SK-N-MC (cell line): Measurements from ENCODE around the gene GNG12.

ENCODE experiments used
- DNase-seq: peaks from one replicate; pipeline ENCODE4 v3.0.0-alpha.2; 2011; ENCODE audit warnings: low read depth, low spot score
- H3K27ac ChIP-seq: fragments of 200-600 bp; sonication (generic); 2 replicates; pipeline ENCODE4 v1.5.1; 2016; ENCODE audit warnings: mixed run types
- H3K36me3 ChIP-seq: fragments of 200-600 bp; sonication (generic); 2 replicates; pipeline ENCODE4 v1.6.1; 2017; ENCODE audit warnings: antibody characterized with exemption, low read length, mixed read lengths; ENCODE audit not compliant: insufficient read depth
- H3K4me3 ChIP-seq: fragments of 200-600 bp; sonication (generic); 2 replicates; pipeline ENCODE4 v1.5.1; 2016
- H3K9ac ChIP-seq: fragments of 200-600 bp; sonication (generic); 2 replicates; pipeline ENCODE4 v1.8.0; 2017; ENCODE audit warnings: mixed run types, mixed read lengths; ENCODE audit not compliant: insufficient read length
- H3K9me3 ChIP-seq: fragments of 200-600 bp; sonication (generic); 2 replicates; pipeline ENCODE4 v1.6.1; 2017; ENCODE audit warnings: low read depth, mild to moderate bottlenecking, antibody characterized with exemption, low read length, moderate library complexity, mixed read lengths
- EZH2 ChIP-seq: fragments of 200-600 bp; sonication (generic); IDR thresholded peaks from one replicate; pipeline ENCODE4 v1.6.1; 2017; ENCODE audit warnings: antibody characterized with exemption
- FOXP2 ChIP-seq: optimal IDR thresholded peaks from 2 replicates; pipeline ENCODE3; 2011; ENCODE audit warnings: mild to moderate bottlenecking, moderate library complexity; ENCODE audit not compliant: insufficient read depth; ENCODE audit errors: extremely low read length, control extremely low read depth
- POLR2AphosphoS5 ChIP-seq: IDR thresholded peaks from 2 replicates; pipeline ENCODE4 v1.6.1; 2012; ENCODE audit warnings: mild to moderate bottlenecking, low read depth, low read length, borderline replicate concordance

Gene GNG12

GRCh38 chr1:67788238-67788790, 45.0 kb downstream of the GNG12 start:
- Histone ChIP-seq H3K36me3 (no peaks in the 10 kb centered on the region), H3K4me3 (no peak overlapping the region), H3K9ac (no peak overlapping the region), H3K9me3 (no peaks in the 10 kb centered on the region), H3K27ac (no peak overlapping the region)
- DNase-seq = no peak
- TF ChIP-seq EZH2 (no peak), POLR2AphosphoS5 (no peak), FOXP2 (no peak)

- DNase-seq = no peak
- no peak overlapping the region for H3K4me3 ChIP-seq
- H3K9ac ChIP-seq = no peak overlapping the region
- TF ChIP-seq FOXP2 (no peak), EZH2 (no peak), POLR2AphosphoS5 (no peak)
- no peak overlapping the region for H3K27ac ChIP-seq
- no peaks in the 10 kb centered on the region for H3K9me3 ChIP-seq
- H3K36me3 ChIP-seq = no peaks in the 10 kb centered on the region
These were observed 45.5 kb downstream of the GNG12 start for GRCh38 chr1:67787746-67788145.

- H3K27ac ChIP-seq = no peak overlapping the region
- no peaks in the 10 kb centered on the region for H3K36me3 ChIP-seq
- no peak overlapping the region for H3K4me3 ChIP-seq
These were observed 47.2 kb downstream of the GNG12 start for GRCh38 chr1:67785847-67786753.

GRCh38 chr1:67784545-67785186, 48.6 kb downstream of the GNG12 start:
- DNase-seq = no peak
- Histone ChIP-seq H3K9ac (no peak overlapping the region), H3K27ac (no peak overlapping the region), H3K4me3 (no peak overlapping the region), H3K9me3 (no peaks in the 10 kb centered on the region), H3K36me3 (no peaks in the 10 kb centered on the region)
- no peak for TF ChIP-seq EZH2
- TF ChIP-seq POLR2AphosphoS5 = no peak
- TF ChIP-seq FOXP2 = no peak

More at GRCh38 chr1:67785847-67786753, 47.2 kb downstream of the GNG12 start:
- TF ChIP-seq FOXP2 (no peak), POLR2AphosphoS5 (no peak), EZH2 (no peak)
- Histone ChIP-seq H3K9ac (no peak overlapping the region), H3K9me3 (no peaks in the 10 kb centered on the region)
- no peak for DNase-seq

- no peak for DNase-seq
- Histone ChIP-seq H3K4me3 (no peak overlapping the region), H3K27ac (no peak overlapping the region), H3K9ac (no peak overlapping the region), H3K9me3 (no peaks in the 10 kb centered on the region), H3K36me3 (no peaks in the 10 kb centered on the region)
- TF ChIP-seq EZH2 = no peak
- TF ChIP-seq POLR2AphosphoS5 = no peak
- TF ChIP-seq FOXP2 = no peak
These were observed 52.6 kb downstream of the GNG12 start for GRCh38 chr1:67780637-67781036.

- no peaks in the 10 kb centered on the region for H3K9me3 ChIP-seq
- H3K9ac ChIP-seq = no peak overlapping the region
- no peak for DNase-seq
- H3K27ac ChIP-seq = no peak overlapping the region
- no peaks in the 10 kb centered on the region for H3K36me3 ChIP-seq
- no peak for TF ChIP-seq EZH2
- TF ChIP-seq FOXP2 = no peak
- TF ChIP-seq POLR2AphosphoS5 = no peak
- no peak overlapping the region for H3K4me3 ChIP-seq
These were observed 55.8 kb downstream of the GNG12 start for GRCh38 chr1:67777440-67777839.

GRCh38 chr1:67777016-67777415, 56.3 kb downstream of the GNG12 start:
- TF ChIP-seq FOXP2 (no peak), POLR2AphosphoS5 (no peak), EZH2 (no peak)
- no peaks in the 10 kb centered on the region for H3K36me3 ChIP-seq
- H3K4me3 ChIP-seq = no peak overlapping the region
- H3K9me3 ChIP-seq = no peaks in the 10 kb centered on the region
- no peak for DNase-seq
- no peak overlapping the region for H3K27ac ChIP-seq
- H3K9ac ChIP-seq = no peak overlapping the region

- H3K4me3 ChIP-seq = no peak overlapping the region
- no peak for DNase-seq
- no peak overlapping the region for H3K9ac ChIP-seq
- H3K27ac ChIP-seq = no peak overlapping the region
- TF ChIP-seq FOXP2 = no peak
- no peak for TF ChIP-seq POLR2AphosphoS5
- no peak for TF ChIP-seq EZH2
- H3K36me3 ChIP-seq = no peaks in the 10 kb centered on the region
- no peaks in the 10 kb centered on the region for H3K9me3 ChIP-seq
These were observed 59.8 kb downstream of the GNG12 start for GRCh38 chr1:67773462-67773861.
